ENCODE data around the gene EIF3A.

DNA sequence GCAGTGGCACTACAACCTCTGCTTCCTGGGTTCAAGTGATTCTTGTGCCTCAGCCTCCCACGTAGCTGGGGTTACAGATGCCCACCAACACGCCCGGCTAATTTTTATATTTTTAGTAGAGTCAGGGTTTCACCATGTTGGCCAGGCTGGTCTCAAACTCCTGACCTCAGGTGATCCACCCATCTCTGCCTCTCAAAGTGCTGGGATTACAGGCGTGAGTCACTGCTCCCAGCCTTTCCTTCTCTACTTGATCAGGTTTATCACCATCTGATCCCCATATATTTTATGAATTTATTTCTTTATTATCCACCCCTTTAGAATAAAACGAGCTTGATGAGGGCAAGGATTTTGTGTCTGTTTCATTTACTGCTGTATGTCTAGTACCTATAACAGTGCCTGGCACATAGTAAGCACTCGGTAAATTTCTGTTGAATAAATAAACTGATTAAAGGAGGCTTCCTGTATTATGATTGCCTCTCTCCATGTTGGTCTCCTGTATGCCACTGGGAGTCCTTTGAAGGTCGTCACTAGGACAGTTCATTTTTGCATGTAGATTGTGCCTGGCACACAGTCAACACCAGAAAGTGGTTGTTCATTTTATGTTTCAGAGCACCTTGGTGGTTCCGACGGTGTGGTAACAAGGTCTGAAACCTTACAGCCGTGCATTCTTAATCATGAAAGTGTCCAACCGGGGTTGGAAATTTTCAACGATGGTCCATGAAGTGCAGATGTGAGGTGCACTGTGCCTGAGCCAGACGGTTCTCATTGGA lies 9.6 kb upstream of the EIF3A start:
- TF ChIP-seq POLR2A (IDR thresholded peaks at IDR 0.05), result no peak
- no peak for TF ChIP-seq CTCF (IDR thresholded peaks at IDR 0.05)
